Right atrium auricular region (tissue), 2 donors: ENCODE data around the gene NHS. TPM values are rescaled to one million over a fixed set of nuclear protein-coding genes. Genes with fewer than 3 reads are reported as not detected.
A peak's percentile ranks its signal among the peaks of the same experiment; 100 is the strongest.

Experiments used
- DNase-seq: peaks from one replicate; pipeline ENCODE4 v3.0.0-alpha.2; 2019; ENCODE audit warnings: low spot score
- H3K27ac ChIP-seq, 2 donors: fragments of 200-600 bp; sonication (generic); 1 replicate in 1 of 2; 2 replicates in 1 of 2; pipeline ENCODE4 v1.5.1; 2016 to 2019
- H3K27me3 ChIP-seq, 2 donors: fragments of 200-600 bp; sonication (generic); one replicate each; pipeline versions ENCODE4 v1.5.1 to v1.6.0; 2017 to 2019
- H3K36me3 ChIP-seq: fragments of 200-600 bp; sonication (generic); one replicate; pipeline ENCODE4 v1.5.1; 2016
- H3K4me1 ChIP-seq, 2 donors: fragments of 200-600 bp; sonication (generic); one replicate each; pipeline versions ENCODE4 v1.5.1 to v1.6.0; 2017 to 2019
- H3K4me3 ChIP-seq, 2 donors: fragments of 200-600 bp; sonication (generic); 1 replicate in 1 of 2; 2 replicates in 1 of 2; pipeline ENCODE4 v1.5.1; 2017 to 2019; ENCODE audit warnings: mild to moderate bottlenecking in 1 of 2, moderate library complexity in 1 of 2
- H3K9me3 ChIP-seq, 2 donors: fragments of 200-600 bp; sonication (generic); one replicate each; pipeline ENCODE4 v1.5.1; 2019
- total RNA-seq, 2 donors: library from RNA; depleted of rRNA; stranded (reverse); fragments of >200 nt; gene quantifications; one replicate each; pipeline ENCODE4 v1.1.0, GENCODE V29; 2016
- TF ChIP-seq, protein P1 (sequence below), 2 donors: fragments of 200-600 bp; sonication (generic); IDR thresholded peaks; one replicate each; pipeline ENCODE4 v1.5.1; 2019; ENCODE audit warnings: antibody characterized with exemption in 2 of 2

The NHS gene
- total RNA-seq, 2 donors from 2014 or later = 0.59 to 2.0 TPM

DNA sequence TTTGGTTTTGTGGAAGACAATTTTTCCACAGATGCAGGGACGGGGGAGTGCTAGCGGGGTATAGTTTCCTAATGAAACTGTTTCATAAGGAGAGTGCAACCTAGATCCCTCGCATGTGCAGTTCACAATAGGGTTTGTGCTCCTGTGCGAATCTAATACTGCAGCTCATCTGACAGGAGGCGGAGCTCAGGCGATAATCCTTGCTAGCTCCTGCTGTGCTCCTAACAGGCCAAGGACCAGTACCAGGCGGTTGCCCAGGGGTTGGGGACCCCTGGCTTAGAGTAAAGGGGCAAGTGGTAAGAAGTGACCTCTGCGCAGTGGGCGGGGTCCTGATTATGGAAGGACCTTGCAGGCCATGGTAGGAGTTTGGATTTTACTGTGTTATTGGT lies 366.1 kb downstream of the NHS start:
- DNase-seq = no peak
- H3K27ac ChIP-seq = no peak overlapping the region
- TF ChIP-seq, protein P1, sequence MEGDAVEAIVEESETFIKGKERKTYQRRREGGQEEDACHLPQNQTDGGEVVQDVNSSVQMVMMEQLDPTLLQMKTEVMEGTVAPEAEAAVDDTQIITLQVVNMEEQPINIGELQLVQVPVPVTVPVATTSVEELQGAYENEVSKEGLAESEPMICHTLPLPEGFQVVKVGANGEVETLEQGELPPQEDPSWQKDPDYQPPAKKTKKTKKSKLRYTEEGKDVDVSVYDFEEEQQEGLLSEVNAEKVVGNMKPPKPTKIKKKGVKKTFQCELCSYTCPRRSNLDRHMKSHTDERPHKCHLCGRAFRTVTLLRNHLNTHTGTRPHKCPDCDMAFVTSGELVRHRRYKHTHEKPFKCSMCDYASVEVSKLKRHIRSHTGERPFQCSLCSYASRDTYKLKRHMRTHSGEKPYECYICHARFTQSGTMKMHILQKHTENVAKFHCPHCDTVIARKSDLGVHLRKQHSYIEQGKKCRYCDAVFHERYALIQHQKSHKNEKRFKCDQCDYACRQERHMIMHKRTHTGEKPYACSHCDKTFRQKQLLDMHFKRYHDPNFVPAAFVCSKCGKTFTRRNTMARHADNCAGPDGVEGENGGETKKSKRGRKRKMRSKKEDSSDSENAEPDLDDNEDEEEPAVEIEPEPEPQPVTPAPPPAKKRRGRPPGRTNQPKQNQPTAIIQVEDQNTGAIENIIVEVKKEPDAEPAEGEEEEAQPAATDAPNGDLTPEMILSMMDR (IDR thresholded peaks at IDR 0.05) = no peak

GRCh38 chrX:17743913-17744312 lies 368.9 kb downstream of the NHS start:
- Histone ChIP-seq H3K9me3 (no peaks in the 10 kb centered on the region), H3K27me3 (no peaks in the 10 kb centered on the region), H3K36me3 (no peaks in the 10 kb centered on the region), H3K4me1 (peaks cover 0 to 5% of the 10 kb centered on the region in 2 donors), H3K27ac (no peak overlapping the region), H3K4me3 (no peak overlapping the region)
- no peak for DNase-seq
- TF ChIP-seq, protein P1 (IDR thresholded peaks at IDR 0.05) = no peak

More for the DNA sequence above, 366.1 kb downstream of the NHS start:
- Histone ChIP-seq H3K9me3 (no peaks in the 10 kb centered on the region), H3K4me1 (peaks cover 0 to 9% of the 10 kb centered on the region in 2 donors), H3K27me3 (no peaks in the 10 kb centered on the region), H3K36me3 (no peaks in the 10 kb centered on the region), H3K4me3 (no peak overlapping the region)

DNA sequence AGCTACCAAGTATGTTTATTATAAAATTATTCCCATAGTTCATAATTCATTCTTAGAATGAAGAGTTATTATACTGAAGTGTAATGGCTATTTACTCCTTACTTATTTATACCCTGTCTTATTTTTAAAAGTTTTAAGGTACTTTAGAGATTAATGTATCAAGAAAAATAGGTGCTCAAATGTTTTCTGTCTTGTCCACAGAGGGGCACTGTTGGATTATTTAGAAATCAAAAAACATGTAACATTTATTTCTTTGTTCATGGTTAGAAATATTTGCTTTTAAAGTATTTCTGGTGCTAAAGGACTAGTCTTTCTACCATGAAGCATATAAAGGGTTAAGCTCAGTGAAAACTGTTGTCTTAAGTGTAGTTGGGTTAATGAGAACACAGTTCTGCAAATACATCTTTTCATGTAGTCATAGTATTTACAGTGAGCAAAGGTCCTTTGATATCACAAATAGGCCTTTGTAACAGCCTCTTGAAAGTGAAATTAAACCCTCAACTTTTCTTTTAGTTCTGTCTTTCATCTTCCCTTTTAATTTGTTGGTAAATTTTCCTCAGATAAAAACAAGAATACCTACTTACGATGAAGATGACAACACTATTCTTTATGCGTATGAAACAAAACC lies 370.0 kb downstream of the NHS start:
- Histone ChIP-seq H3K9me3 (no peaks in the 10 kb centered on the region), H3K36me3 (peaks cover 2% of the 10 kb centered on the region), H3K27ac (no peak overlapping the region), H3K4me1 (no peaks in the 10 kb centered on the region), H3K4me3 (no peak overlapping the region), H3K27me3 (no peaks in the 10 kb centered on the region)
- DNase-seq = no peak
- TF ChIP-seq, protein P1 (IDR thresholded peaks at IDR 0.05) = peak in 1 of 2 donors; percentile 61

DNA sequence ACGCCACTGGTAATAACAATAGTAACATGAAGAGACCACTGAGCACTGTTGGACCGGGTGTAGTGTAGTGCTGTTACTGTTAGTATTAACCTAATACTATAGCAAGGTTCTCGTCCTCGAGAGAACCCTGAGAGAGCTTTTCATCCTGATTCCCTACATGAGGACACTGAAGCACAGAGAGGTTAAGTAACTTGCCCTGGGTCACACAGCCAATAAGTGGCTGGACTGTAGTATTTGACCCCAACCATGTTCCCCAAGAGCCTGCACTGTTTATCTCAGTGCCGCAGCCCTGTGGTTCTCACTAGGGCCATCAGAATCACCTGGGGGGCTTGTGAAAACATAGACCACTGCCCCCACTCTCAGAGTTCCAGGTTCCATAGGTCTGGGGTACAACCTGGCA lies 372.7 kb downstream of the NHS start:
- H3K4me1 ChIP-seq = no peaks in the 10 kb centered on the region
- H3K4me3 ChIP-seq = no peak overlapping the region
- TF ChIP-seq, protein P1 (IDR thresholded peaks at IDR 0.05) = no peak
- H3K27me3 ChIP-seq = no peaks in the 10 kb centered on the region
- no peaks in the 10 kb centered on the region for H3K9me3 ChIP-seq
- no peak for DNase-seq
- peaks cover 15% of the 10 kb centered on the region for H3K36me3 ChIP-seq
- H3K27ac ChIP-seq = no peak overlapping the region

- Histone ChIP-seq H3K27me3 (no peaks in the 10 kb centered on the region), H3K9me3 (no peaks in the 10 kb centered on the region), H3K27ac (no peak overlapping the region), H3K4me1 (no peaks in the 10 kb centered on the region), H3K36me3 (peaks cover 15% of the 10 kb centered on the region), H3K4me3 (no peak overlapping the region)
- TF ChIP-seq, protein P1 (IDR thresholded peaks at IDR 0.05) = no peak
- no peak for DNase-seq
Measured at GRCh38 chrX:17748684-17749083, 373.7 kb downstream of the NHS start.

- Histone ChIP-seq H3K27ac (no peak overlapping the region), H3K27me3 (no peaks in the 10 kb centered on the region), H3K4me3 (no peak overlapping the region), H3K9me3 (no peaks in the 10 kb centered on the region), H3K4me1 (no peaks in the 10 kb centered on the region), H3K36me3 (peaks cover 15% of the 10 kb centered on the region)
- DNase-seq = no peak
- TF ChIP-seq, protein P1 (IDR thresholded peaks at IDR 0.05) = no peak
Measured at GRCh38 chrX:17750436-17750835, 375.4 kb downstream of the NHS start.
